HFF-Myc (cell line): ENCODE results near the gene CDH13.

ENCODE experiments used
- DNase-seq: peaks from one replicate; pipeline ENCODE4 v3.0.0-alpha.2; 2011; ENCODE audit warnings: low read depth; ENCODE audit errors: extremely low read depth
- H3K4me3 ChIP-seq: replicated peaks from 2 replicates; pipeline ENCODE4 v1.5.1; 2011; ENCODE audit warnings: low read depth, mild to moderate bottlenecking, control low read depth, low read length
- TF ChIP-seq, protein P1 (sequence below): IDR thresholded peaks from 2 replicates; pipeline ENCODE4 v1.5.1; 2012; ENCODE audit warnings: mild to moderate bottlenecking, low read depth, low read length, control low read depth; ENCODE audit errors: missing control alignments

Gene CDH13

DNA sequence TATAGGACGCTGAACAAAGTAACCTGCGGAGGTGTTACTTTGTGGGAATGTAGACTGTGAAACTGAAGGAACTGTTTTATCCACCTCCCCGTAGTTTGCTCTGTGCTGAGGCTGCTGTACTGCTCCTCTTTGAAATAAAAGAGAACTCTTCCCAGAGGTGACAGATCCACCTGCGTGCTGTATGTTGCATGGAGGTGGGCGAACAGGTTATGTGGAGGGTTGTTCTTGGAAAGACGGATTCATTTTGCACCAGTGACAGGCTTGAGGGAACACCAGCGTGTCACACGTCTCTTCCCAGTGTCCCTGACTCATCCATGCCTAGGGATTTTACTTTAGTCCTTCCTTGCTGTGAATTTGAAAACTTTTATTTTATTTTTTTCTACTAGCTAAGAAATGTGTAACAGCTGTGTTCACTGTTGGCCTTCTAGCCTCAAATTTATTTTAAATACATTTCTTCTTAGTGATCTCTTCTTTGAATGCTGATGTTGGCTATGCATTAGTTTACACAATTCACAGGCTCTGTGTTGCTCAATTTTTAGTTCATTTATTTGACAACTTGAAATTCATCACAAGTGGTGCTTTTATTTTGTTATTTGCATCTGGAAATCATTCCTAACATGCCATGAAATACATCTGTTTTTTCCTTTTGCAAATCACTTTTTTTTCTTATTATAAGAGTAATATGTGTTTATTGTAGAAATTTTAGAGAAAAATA lies 512.4 kb downstream of the CDH13 start:
- TF ChIP-seq, protein P1, sequence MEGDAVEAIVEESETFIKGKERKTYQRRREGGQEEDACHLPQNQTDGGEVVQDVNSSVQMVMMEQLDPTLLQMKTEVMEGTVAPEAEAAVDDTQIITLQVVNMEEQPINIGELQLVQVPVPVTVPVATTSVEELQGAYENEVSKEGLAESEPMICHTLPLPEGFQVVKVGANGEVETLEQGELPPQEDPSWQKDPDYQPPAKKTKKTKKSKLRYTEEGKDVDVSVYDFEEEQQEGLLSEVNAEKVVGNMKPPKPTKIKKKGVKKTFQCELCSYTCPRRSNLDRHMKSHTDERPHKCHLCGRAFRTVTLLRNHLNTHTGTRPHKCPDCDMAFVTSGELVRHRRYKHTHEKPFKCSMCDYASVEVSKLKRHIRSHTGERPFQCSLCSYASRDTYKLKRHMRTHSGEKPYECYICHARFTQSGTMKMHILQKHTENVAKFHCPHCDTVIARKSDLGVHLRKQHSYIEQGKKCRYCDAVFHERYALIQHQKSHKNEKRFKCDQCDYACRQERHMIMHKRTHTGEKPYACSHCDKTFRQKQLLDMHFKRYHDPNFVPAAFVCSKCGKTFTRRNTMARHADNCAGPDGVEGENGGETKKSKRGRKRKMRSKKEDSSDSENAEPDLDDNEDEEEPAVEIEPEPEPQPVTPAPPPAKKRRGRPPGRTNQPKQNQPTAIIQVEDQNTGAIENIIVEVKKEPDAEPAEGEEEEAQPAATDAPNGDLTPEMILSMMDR, result no peak
- H3K4me3 ChIP-seq, result no peak overlapping the region
- DNase-seq, result no peak

DNA sequence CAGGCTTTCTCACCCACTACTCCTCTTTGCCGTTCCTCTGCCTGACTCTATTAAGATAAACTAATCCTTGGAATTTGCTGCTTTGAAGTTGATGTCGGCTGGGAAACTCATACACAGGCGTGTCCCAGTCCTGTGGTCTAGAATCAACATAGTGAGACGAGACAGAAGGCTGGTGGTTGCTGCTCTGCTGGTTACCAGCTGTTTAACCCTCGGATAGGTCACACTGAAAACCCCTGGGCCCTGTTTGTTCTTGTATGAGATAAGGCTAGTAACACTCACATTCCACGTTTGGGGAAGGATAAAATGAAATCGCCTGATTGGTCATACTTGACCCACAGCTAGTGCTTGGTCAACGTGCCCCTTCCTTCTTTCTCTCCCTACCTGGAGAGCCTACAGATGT lies 517.0 kb downstream of the CDH13 start:
- DNase-seq, result no peak

DNA sequence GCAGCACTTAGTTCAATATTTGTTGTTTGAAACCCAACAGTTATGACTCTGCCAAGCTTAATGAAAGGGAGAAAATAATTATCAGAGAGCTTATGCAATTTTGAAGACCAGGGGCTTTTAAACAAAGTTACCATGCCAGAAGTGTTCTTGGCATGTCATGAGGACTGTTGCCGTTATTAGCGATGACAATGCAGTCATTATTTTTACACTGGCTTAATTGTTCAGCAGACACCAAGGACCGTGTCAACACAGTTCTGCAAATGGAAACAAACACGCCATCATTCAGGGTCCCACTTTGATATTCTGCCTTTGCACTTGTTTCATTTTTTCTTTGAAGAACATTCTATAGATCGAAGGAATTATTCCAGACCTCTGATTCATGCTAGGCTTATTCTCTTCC lies 518.5 kb downstream of the CDH13 start:
- DNase-seq, result no peak
- H3K4me3 ChIP-seq, result no peak overlapping the region
- TF ChIP-seq, protein P1, result no peak

More for the DNA sequence above, 517.0 kb downstream of the CDH13 start:
- H3K4me3 ChIP-seq, result no peak overlapping the region
- TF ChIP-seq, protein P1, result no peak

DNA sequence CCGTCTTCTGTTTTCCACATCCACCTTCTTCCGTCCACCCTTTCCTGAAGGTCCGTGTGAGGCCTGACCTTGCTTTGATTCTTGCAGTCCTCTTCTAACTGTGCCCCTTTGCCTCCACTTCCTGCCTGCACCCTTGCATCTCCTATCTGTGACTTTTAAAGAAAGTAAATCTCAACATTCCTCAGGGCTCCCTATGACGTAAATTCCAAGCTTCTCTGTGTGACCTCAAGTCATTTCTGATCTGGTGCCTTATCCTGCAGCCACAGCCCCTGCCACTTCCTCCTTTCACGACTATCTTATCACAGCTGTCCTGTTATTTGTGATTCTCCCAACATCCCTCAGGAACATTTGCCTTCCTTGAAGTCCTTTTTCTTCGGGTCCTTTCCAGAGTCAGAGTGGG lies 520.5 kb downstream of the CDH13 start:
- TF ChIP-seq, protein P1, result no peak
- DNase-seq, result no peak

DNA sequence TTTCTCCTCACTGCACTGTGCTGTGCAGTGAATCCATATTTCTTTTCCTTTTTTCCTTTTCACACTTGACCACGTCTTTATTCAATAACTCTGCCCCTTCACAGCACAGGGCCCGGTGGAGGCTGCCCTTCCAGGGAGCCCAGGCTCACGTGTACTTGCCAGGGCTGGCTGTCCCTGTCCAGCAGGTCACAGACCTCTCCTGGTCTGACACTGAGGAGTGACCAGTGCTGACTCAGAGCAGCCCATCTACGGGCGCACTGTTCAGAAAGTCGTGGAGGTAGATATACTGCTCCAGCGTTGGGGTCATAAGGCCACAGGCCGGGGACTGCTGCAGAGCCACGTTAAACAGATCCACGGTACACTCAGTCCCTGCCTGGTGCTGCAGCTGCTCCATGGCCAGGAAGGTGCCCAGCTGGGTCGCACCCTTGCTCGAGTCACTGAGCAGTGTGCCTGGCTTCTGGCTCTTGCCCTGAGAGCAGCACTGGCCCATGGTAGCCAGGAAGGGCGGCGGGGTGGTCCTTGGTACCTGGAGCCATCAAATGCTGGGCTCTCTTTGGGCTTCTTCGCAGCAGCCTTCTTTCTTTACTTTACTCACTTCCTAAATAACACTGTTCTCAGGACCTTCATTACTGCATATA lies 531.7 kb downstream of the CDH13 start:
- no peak for DNase-seq
- TF ChIP-seq, protein P1, result no peak
- no peak overlapping the region for H3K4me3 ChIP-seq

More for the DNA sequence above, 520.5 kb downstream of the CDH13 start:
- H3K4me3 ChIP-seq, result no peak overlapping the region

DNA sequence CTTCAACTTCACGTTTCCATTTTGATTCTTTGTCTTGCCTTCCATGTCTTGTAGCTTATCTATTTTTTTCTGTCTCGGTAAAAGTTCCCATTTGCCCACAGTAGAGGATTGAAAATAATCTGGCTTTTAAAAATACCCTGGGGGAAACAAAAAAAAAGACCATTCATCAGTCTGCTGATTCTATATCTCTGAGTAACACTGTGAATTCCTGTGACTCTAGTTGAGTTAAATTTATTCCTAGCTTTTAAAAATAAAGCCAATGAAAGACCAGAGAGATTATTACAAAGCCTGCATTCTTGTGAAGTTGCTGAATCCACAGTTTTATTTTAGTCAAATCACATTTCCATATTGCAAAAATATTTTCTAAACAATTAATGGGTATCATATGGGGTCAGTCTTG lies 532.3 kb downstream of the CDH13 start:
- DNase-seq, result no peak

More for the DNA sequence above, 532.3 kb downstream of the CDH13 start:
- TF ChIP-seq, protein P1, result no peak
- H3K4me3 ChIP-seq, result no peak overlapping the region
